ENCODE results near the gene FOXB1. TPM values are rescaled to one million over a fixed set of nuclear protein-coding genes. Genes with fewer than 3 reads are reported as not detected.

Gene FOXB1
- total RNA-seq, 2 donors from 2014 or later: not detected

DNA sequence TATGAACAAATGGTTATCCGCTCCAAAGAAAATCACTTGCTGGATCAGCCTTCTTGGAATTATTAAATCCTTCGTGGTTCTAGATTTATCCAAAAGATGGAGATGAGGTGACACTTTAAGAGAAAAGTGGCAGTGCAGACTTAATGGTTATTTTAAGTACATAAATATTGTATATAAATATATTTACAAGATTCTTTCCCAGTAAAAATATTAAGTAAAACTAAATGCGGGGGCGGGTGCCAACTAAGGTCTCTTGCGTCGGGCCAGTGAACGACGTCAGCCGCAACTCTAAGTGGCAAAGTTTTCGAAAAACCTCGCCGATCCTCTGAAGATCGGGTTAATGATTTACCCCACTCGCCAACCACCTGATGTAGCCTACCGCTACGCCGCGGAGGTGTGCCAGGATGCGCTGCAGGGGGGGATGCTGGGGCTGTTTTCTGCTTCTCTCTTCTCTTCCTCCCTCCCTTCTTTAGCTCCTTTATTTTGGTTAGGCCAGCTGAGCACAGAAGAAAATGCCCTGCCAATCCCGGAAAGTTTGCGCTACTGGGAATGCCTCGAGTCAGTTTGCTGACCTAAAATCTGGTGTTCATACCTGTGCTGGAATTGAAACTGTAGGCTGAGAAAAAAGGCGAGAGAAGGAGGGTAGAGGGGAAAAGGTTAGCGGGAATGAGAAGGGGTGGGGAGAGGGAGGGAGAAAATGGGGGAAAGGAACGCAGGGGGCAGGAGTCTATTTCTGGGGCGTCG is 7.6 kb upstream of the FOXB1 start:
- Histone ChIP-seq H3K36me3 (no peaks in the 10 kb centered on the region), H3K4me3 (no peak overlapping the region), H3K27ac (no peak overlapping the region), H3K4me1 (peaks cover 0 to 9% of the 10 kb centered on the region in 2 donors), H3K9me3 (no peaks in the 10 kb centered on the region), H3K27me3 (peaks cover 50 to 80% of the 10 kb centered on the region in 2 donors)
- DNase-seq (ENCODE audit: low spot score): no peak
- TF ChIP-seq, protein P1, sequence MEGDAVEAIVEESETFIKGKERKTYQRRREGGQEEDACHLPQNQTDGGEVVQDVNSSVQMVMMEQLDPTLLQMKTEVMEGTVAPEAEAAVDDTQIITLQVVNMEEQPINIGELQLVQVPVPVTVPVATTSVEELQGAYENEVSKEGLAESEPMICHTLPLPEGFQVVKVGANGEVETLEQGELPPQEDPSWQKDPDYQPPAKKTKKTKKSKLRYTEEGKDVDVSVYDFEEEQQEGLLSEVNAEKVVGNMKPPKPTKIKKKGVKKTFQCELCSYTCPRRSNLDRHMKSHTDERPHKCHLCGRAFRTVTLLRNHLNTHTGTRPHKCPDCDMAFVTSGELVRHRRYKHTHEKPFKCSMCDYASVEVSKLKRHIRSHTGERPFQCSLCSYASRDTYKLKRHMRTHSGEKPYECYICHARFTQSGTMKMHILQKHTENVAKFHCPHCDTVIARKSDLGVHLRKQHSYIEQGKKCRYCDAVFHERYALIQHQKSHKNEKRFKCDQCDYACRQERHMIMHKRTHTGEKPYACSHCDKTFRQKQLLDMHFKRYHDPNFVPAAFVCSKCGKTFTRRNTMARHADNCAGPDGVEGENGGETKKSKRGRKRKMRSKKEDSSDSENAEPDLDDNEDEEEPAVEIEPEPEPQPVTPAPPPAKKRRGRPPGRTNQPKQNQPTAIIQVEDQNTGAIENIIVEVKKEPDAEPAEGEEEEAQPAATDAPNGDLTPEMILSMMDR (IDR thresholded peaks at IDR 0.05): no peak

DNA sequence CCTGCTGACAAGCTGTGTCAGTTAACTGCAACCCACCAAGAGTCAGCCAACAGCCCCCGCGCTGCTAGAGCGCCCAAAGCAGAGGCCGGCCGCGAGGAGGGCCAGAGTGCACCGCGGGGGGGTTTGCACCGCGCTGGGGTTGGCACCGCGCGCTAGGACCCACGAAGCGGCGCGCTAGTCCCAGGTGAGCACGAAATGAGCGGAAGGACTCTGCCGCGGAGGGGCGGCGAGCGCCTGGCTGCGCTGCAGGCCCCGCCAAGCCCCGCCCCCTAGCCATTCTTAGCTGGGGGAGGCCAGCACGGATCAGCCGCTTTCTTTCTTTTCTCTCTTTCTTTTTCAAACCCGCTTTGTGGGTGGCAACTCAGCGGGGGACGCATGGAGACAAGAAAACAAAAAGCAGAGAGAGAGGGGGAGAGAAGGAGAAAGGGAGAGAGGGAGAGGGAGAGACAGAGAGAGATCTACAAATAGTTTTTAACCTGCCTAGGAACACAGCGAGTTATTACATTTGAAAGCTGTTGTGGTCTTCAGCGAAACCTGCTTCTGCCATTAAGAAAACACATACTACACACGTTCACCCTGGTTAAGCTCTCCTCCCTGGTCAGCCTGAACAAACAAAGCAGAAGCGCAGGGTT is 6.9 kb upstream of the FOXB1 start:
- Histone ChIP-seq H3K27ac (no peak overlapping the region), H3K4me1 (peaks cover 0 to 9% of the 10 kb centered on the region in 2 donors), H3K27me3 (peaks cover 57 to 87% of the 10 kb centered on the region in 2 donors), H3K9me3 (no peaks in the 10 kb centered on the region), H3K4me3 (peak overlapping the region in 1 of 2 donors; percentile 25), H3K36me3 (no peaks in the 10 kb centered on the region)
- no peak for DNase-seq (ENCODE audit: low spot score)
- TF ChIP-seq, protein P1 (IDR thresholded peaks at IDR 0.05): no peak

DNA sequence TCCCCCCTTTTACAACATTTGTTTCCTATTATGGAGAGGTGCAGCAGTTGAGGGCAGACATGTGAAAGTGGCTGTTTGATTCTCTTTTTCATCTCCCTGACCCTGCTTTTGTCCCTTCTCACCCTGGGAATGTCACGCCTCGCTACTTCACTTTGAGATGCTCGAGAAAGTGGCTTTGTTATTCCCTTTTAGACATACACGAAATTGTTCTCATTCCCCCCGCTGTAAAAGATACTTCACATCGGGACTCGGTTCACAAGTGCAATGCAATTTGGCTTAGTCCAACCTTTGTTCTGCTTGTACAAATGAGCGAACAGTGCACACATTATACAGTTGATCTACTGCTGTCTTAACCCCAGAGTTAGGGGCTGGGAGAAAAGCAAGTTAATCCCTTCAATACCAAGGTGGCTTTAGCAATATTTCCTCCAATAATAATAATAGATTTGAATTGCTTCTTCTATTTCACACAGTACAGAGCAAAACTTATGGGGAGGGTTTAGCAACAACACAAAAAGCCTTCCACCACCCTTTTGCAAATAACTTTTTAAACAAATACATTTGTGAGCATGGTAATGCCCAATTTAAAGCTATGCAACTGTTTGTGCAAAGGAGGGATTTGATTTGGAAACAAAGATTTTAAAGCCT is 5.7 kb upstream of the FOXB1 start:
- Histone ChIP-seq H3K27ac (no peak overlapping the region), H3K27me3 (peaks cover 64 to 97% of the 10 kb centered on the region in 2 donors), H3K36me3 (no peaks in the 10 kb centered on the region), H3K9me3 (no peaks in the 10 kb centered on the region), H3K4me1 (peaks cover 0 to 9% of the 10 kb centered on the region in 2 donors), H3K4me3 (no peak overlapping the region)
- TF ChIP-seq, protein P1 (IDR thresholded peaks at IDR 0.05): no peak
- DNase-seq (ENCODE audit: low spot score): no peak

DNA sequence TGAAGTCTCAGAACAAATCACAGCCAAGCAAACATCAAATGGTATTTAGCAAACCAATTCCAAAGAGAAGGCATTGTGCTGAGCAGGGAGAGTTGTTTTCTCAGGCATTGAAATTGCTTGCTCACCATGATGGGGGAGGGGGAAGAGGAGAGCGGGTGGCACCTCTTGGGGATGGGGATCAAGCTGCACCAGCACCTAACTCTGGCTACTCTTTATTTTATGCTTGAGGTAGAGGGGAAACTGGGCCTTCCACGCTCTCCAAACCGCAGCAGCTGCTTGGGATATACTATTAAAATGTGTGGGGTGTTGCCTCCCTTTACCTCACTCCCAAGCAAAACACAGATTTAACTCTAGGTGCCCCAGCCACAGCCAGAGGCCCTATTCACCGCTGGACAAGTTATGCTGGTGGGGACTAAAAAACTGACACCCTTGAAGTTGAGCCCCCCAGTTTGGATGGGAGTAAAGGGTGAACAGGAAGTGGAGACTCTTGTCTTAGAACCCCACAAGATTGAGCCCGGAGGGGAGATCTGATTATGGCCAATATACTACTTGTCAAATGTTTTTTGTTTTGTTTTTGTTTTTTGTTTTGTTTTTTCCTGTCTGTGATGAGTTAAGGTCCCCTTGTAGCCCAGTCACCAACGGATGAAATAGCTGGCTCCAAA is 5.0 kb upstream of the FOXB1 start:
- Histone ChIP-seq H3K9me3 (no peaks in the 10 kb centered on the region), H3K36me3 (no peaks in the 10 kb centered on the region), H3K4me1 (peaks cover 0 to 15% of the 10 kb centered on the region in 2 donors), H3K27me3 (peaks cover 71 to 97% of the 10 kb centered on the region in 2 donors), H3K27ac (no peak overlapping the region), H3K4me3 (no peak overlapping the region)
- TF ChIP-seq, protein P1 (IDR thresholded peaks at IDR 0.05): no peak
- no peak for DNase-seq (ENCODE audit: low spot score)

DNA sequence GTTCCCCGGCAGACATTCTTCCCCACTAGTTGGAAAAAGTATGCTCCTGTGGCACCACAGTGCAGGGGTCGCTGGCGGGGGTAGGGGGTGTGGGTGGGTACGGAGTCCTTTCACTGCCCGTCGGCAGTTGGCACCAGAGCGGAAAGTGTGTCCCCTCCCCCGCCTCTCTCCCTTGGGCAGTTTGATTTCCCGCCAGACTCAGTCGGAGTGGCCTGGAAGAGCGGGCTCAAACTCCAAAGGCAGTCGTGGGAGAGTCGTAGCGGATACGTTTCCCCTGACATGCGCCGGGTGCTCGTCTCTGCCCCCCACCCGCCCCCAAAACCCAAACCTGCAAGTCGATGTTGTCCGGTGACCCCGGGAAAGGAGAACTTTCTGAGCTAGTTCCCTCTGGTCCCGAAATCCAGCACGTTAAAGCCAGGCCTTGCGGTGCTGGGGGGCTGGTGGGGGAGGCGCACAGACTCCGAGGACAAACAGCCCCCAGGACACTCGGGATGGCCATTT is 4.4 kb upstream of the FOXB1 start:
- H3K9me3 ChIP-seq: no peaks in the 10 kb centered on the region
- H3K4me3 ChIP-seq: no peak overlapping the region
- H3K27ac ChIP-seq: no peak overlapping the region
- no peaks in the 10 kb centered on the region for H3K36me3 ChIP-seq
- TF ChIP-seq, protein P1 (IDR thresholded peaks at IDR 0.05): no peak
- H3K27me3 ChIP-seq: peaks cover 76 to 98% of the 10 kb centered on the region in 2 donors
- no peak for DNase-seq (ENCODE audit: low spot score)
- peaks cover 0 to 21% of the 10 kb centered on the region in 2 donors for H3K4me1 ChIP-seq

Data from right atrium auricular region (tissue), 2 donors.